RWPE1 (cell line): ENCODE measurements around the gene FKBP3.
"Not testable (repeated sequence)": the region's sequence is repeated elsewhere in the genome, so short reads cannot be mapped to it uniquely, and the experiment has no call there.

Source experiments
- CTCF ChIA-PET: fragments of 350-600 bp; sonication (Branson Sonifier 250); formaldehyde crosslinking; extraction: SDS; loops from one replicate; lab custom pipeline; 2021; lab: Yijun Ruan, JAX
- POLR2A ChIA-PET: fragments of 400-600 bp; formaldehyde crosslinking; extraction: SDS; loops from one replicate; lab custom pipeline; 2020; ENCODE audit warnings: antibody characterized with exemption; ENCODE audit not compliant: low non-redundant PET; lab: Yijun Ruan, JAX
- DNase-seq: peaks from one replicate; pipeline ENCODE4 v3.0.0; 2012; ENCODE audit warnings: low spot score
- H3K27ac ChIP-seq: fragments of 450-650 bp; 2 replicates; pipeline ENCODE4 v1.5.1; 2017
- CTCF ChIP-seq: fragments of 450-650 bp; conservative IDR thresholded peaks from 2 replicates; pipeline ENCODE4 v1.5.1; 2017; ENCODE audit warnings: low read depth, mild to moderate bottlenecking

The FKBP3 gene

GRCh38 chr14:45150386-45150890, 16.2 kb upstream of the FKBP3 start:
- ChIA-PET POLR2A (no interaction called here), CTCF (no interaction called here)
- no peak for DNase-seq
- no peak overlapping the region for H3K27ac ChIP-seq
- no peak for TF ChIP-seq CTCF

GRCh38 chr14:45149602-45150001, 15.3 kb upstream of the FKBP3 start:
- ChIA-PET POLR2A (no interaction called here), CTCF (no interaction called here)
- no peak for DNase-seq
- no peak for TF ChIP-seq CTCF
- no peak overlapping the region for H3K27ac ChIP-seq

- TF ChIP-seq CTCF, result no peak
- ChIA-PET POLR2A (no interaction called here), CTCF (interaction anchor here (1.1 kb wide), 1 partner anchor 231 kb away, joined by 3 read pairs; no protein-coding TSS in a partner anchor)
- no peak overlapping the region for H3K27ac ChIP-seq
- DNase-seq, result no peak
Observed at GRCh38 chr14:45145214-45145613, 10.9 kb upstream of the FKBP3 start.

GRCh38 chr14:45144658-45145057, 10.4 kb upstream of the FKBP3 start:
- TF ChIP-seq CTCF, result no peak
- POLR2A ChIA-PET, result no interaction called here
- DNase-seq, result no peak
- CTCF ChIA-PET, result interaction anchor here (1.1 kb wide), 1 partner anchor 231 kb away, joined by 3 read pairs; no protein-coding TSS in a partner anchor
- H3K27ac ChIP-seq, result no peak overlapping the region

- POLR2A ChIA-PET, H3K27ac ChIP-seq, DNase-seq, CTCF ChIA-PET: not testable (repeated sequence)
Observed at GRCh38 chr14:45142083-45142482, 7.8 kb upstream of the FKBP3 start.

GRCh38 chr14:45140661-45141187, 6.4 kb upstream of the FKBP3 start:
- no peak for TF ChIP-seq CTCF
- POLR2A ChIA-PET, result interaction anchor here (0.5 to 0.7 kb wide), 2 partner anchors 82 to 109 kb away, joined by 3 read pairs; no protein-coding TSS in a partner anchor
- H3K27ac ChIP-seq, result peak overlapping the region; percentile 62
- CTCF ChIA-PET, result no interaction called here
- no peak for DNase-seq

- CTCF ChIA-PET, result interaction anchor here (0.6 kb wide), 1 partner anchor 24 kb away, joined by 5 read pairs; no protein-coding TSS in a partner anchor
- DNase-seq, result no peak
- peak overlapping the region; percentile 93 for H3K27ac ChIP-seq
- no peak for TF ChIP-seq CTCF
- POLR2A ChIA-PET, result interaction anchor here (0.6 kb wide), 1 partner anchor 174 kb away, joined by 3 read pairs; the partner anchor contains the start of gene TOGARAM1
Observed at GRCh38 chr14:45136399-45136798, 2.1 kb upstream of the FKBP3 start.
